Muscle layer of colon (tissue), 2 donors: ENCODE measurements around the gene SLC10A7.

Experiments
- H3K27ac ChIP-seq: one replicate; pipeline ENCODE4 v1.7.0; 2013; ENCODE audit warnings: low read depth, mild to moderate bottlenecking, low read length, moderate library complexity
- H3K27me3 ChIP-seq, 2 donors: one replicate each; pipeline ENCODE4 v1.7.0; 2013; ENCODE audit warnings: low read length in 2 of 2, mild to moderate bottlenecking in 2 of 2; ENCODE audit not compliant: insufficient read depth in 2 of 2, control insufficient read depth in 1 of 2
- H3K36me3 ChIP-seq: one replicate; pipeline ENCODE4 v1.7.0; 2013; ENCODE audit warnings: mild to moderate bottlenecking, low read length; ENCODE audit not compliant: insufficient read depth
- H3K4me1 ChIP-seq: one replicate; pipeline ENCODE4 v1.7.0; 2013; ENCODE audit warnings: mild to moderate bottlenecking, low read length; ENCODE audit not compliant: insufficient read depth
- H3K4me3 ChIP-seq, 2 donors: one replicate each; pipeline ENCODE4 v1.7.0; 2013; ENCODE audit warnings: low read length in 2 of 2, low read depth in 1 of 2, mild to moderate bottlenecking in 1 of 2, moderate library complexity in 1 of 2
- H3K9ac ChIP-seq: one replicate; pipeline ENCODE4 v1.7.0; 2013; ENCODE audit warnings: low read length
- H3K9me3 ChIP-seq: one replicate; pipeline ENCODE4 v1.7.0; 2013; ENCODE audit warnings: mild to moderate bottlenecking, low read length
- donor health status: abdominal sarcoma.
- donor health status: Adenocarcinoma of cecum.

SLC10A7 gene

GRCh38 chr4:146520896-146521540 is 722 bp downstream of the SLC10A7 start:
- Histone ChIP-seq H3K27me3 (no peaks in the 10 kb centered on the region), H3K27ac (peak overlapping the region; percentile 79), H3K4me3 (peak overlapping the region; percentile 63 to 78), H3K4me1 (peaks cover 6% of the 10 kb centered on the region), H3K9ac (peak overlapping the region; percentile 62), H3K9me3 (no peaks in the 10 kb centered on the region), H3K36me3 (no peaks in the 10 kb centered on the region)

GRCh38 chr4:146514651-146515357 is 6.9 kb downstream of the SLC10A7 start:
- Histone ChIP-seq H3K27me3 (no peaks in the 10 kb centered on the region), H3K4me1 (peaks cover 4% of the 10 kb centered on the region), H3K4me3 (no peak overlapping the region), H3K36me3 (peaks cover 9% of the 10 kb centered on the region), H3K9me3 (no peaks in the 10 kb centered on the region), H3K27ac (no peak overlapping the region), H3K9ac (no peak overlapping the region)

DNA sequence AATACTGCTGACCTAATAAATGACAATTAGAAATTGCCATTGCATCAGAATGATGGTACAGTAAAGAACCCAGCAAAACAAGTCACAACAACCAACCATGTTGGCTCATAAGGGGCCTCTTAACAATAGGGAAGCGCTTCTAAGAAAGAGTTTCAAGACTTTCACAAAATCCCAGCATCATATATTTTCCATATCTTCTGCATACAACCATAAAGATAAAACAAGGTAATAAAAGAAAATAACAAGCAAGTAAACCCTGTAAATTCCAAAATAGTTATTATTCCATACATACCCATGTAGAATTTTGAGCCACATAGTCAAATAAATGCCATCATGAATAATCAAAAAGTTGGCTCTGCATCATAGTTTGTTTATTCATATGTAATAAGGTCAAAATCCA is 8.2 kb downstream of the SLC10A7 start:
- no peak overlapping the region for H3K4me3 ChIP-seq
- H3K9ac ChIP-seq = no peak overlapping the region
- no peaks in the 10 kb centered on the region for H3K27me3 ChIP-seq
- no peaks in the 10 kb centered on the region for H3K9me3 ChIP-seq
- no peak overlapping the region for H3K27ac ChIP-seq
- H3K4me1 ChIP-seq = no peaks in the 10 kb centered on the region
- peaks cover 9% of the 10 kb centered on the region for H3K36me3 ChIP-seq

DNA sequence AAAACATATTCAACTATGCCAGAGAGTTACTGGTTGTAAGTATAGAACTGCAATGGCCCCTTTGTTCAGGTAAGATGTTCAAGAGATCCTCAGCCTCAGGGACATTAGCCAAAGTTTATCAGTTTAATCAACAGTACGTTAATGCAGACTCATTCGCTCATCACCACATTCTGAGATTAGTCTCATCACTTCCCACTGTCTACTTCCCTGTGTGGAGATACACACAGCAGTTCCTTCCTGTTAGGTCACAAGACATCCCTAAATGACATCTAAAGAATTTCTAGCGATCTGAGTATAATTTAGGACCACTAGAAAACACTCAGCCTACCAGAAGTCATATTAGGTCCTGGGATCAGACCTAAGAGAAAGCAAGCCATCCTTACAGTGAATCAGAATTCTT is 10.4 kb downstream of the SLC10A7 start:
- no peaks in the 10 kb centered on the region for H3K4me1 ChIP-seq
- no peak overlapping the region for H3K27ac ChIP-seq
- H3K9me3 ChIP-seq = no peaks in the 10 kb centered on the region
- H3K4me3 ChIP-seq = no peak overlapping the region
- H3K27me3 ChIP-seq = no peaks in the 10 kb centered on the region
- H3K36me3 ChIP-seq = peaks cover 9% of the 10 kb centered on the region
- no peak overlapping the region for H3K9ac ChIP-seq

DNA sequence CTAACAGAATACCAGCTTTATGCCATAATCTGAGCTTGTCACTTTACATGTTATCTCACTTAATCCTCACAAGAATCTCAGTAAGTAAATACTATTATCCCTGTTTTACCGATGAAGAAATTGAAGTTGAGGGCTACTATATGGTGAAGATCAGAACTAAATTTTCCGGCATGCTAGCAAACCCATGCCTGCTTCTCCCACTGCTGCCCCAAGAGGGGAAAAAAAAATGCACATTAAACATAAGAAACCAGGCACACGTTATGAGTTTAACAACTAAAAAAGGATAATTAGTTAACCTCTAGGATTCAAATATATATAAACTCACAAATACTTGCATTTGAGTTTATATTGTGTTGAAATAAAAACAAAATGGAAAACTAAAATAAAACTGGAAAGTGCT is 10.8 kb downstream of the SLC10A7 start:
- no peak overlapping the region for H3K9ac ChIP-seq
- H3K9me3 ChIP-seq = no peaks in the 10 kb centered on the region
- H3K36me3 ChIP-seq = peaks cover 9% of the 10 kb centered on the region
- H3K27ac ChIP-seq = no peak overlapping the region
- H3K4me3 ChIP-seq = no peak overlapping the region
- H3K4me1 ChIP-seq = no peaks in the 10 kb centered on the region
- no peaks in the 10 kb centered on the region for H3K27me3 ChIP-seq

GRCh38 chr4:146508229-146508939 is 13.4 kb downstream of the SLC10A7 start:
- Histone ChIP-seq H3K36me3 (no peaks in the 10 kb centered on the region), H3K4me1 (no peaks in the 10 kb centered on the region)

DNA sequence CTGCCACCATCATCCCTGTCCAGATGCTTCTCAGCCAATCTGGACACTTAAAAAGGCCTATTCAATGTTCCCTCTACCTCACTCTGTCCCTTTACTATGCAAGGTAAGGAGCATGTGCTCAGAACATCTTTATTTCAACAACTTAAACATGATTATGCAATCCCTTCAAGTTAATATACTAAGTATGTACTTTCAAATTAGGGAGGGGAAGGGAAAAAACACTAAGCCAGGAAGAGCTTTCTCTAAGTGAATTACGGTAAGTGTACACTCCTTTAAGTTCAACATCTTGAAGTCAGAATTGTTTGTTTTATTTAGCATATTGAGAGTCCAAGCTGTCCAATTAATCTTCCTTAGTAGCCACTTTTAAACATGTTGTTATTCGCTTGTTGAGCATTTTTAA is 14.1 kb downstream of the SLC10A7 start:
- Histone ChIP-seq H3K4me1 (no peaks in the 10 kb centered on the region), H3K36me3 (peaks cover 5% of the 10 kb centered on the region), H3K9me3 (no peaks in the 10 kb centered on the region), H3K4me3 (no peak overlapping the region), H3K27me3 (no peaks in the 10 kb centered on the region), H3K9ac (no peak overlapping the region), H3K27ac (no peak overlapping the region)

More at GRCh38 chr4:146508229-146508939, 13.4 kb downstream of the SLC10A7 start:
- Histone ChIP-seq H3K27me3 (no peaks in the 10 kb centered on the region), H3K9ac (no peak overlapping the region), H3K9me3 (no peaks in the 10 kb centered on the region), H3K4me3 (no peak overlapping the region), H3K27ac (no peak overlapping the region)

DNA sequence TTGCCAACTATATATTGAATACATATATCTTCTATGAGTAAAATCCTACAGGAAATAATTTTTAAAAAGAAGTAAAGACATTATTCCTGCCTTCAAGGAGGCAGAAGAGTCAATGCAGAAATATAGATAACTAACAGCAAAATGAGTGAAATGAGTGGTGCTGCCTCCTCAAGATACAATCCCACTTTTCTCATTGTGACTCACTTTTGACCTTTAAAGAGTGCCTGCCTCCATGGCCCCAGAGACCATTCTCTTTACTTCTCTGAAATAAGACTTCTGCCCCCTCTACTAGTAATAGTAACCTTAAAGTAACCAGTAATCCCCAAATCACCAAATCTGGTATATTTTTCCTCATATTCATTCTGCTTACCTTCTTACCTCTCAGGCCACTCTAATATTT is 15.5 kb downstream of the SLC10A7 start:
- Histone ChIP-seq H3K9me3 (no peaks in the 10 kb centered on the region), H3K27ac (no peak overlapping the region), H3K4me1 (no peaks in the 10 kb centered on the region), H3K27me3 (no peaks in the 10 kb centered on the region), H3K9ac (no peak overlapping the region), H3K36me3 (peaks cover 9% of the 10 kb centered on the region), H3K4me3 (no peak overlapping the region)

DNA sequence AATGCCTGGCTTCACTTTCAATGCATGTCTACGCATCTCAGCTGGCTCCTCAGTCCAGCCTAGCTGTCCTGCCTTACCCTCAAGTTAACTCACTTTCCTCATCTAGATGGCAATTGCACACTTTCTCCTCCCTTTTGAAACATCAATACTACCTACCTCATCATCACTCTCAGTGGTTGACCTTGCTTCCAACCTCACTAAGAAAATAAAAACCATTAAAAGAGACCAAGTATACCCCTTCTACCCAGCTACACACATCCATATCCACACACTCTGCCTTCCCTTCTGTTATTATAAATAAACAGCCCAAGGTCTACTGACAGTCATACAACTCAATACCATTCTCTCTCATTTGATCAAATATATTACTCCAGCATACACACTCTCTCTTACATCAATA is 21.5 kb downstream of the SLC10A7 start:
- Histone ChIP-seq H3K27me3 (no peaks in the 10 kb centered on the region), H3K4me3 (no peak overlapping the region), H3K9me3 (no peaks in the 10 kb centered on the region), H3K27ac (no peak overlapping the region), H3K36me3 (peaks cover 15% of the 10 kb centered on the region), H3K9ac (no peak overlapping the region), H3K4me1 (no peaks in the 10 kb centered on the region)

GRCh38 chr4:146498291-146498690 is 23.4 kb downstream of the SLC10A7 start:
- Histone ChIP-seq H3K9me3 (no peaks in the 10 kb centered on the region), H3K27me3 (no peaks in the 10 kb centered on the region), H3K27ac (no peak overlapping the region), H3K9ac (no peak overlapping the region), H3K4me1 (no peaks in the 10 kb centered on the region), H3K4me3 (no peak overlapping the region), H3K36me3 (peaks cover 15% of the 10 kb centered on the region)

DNA sequence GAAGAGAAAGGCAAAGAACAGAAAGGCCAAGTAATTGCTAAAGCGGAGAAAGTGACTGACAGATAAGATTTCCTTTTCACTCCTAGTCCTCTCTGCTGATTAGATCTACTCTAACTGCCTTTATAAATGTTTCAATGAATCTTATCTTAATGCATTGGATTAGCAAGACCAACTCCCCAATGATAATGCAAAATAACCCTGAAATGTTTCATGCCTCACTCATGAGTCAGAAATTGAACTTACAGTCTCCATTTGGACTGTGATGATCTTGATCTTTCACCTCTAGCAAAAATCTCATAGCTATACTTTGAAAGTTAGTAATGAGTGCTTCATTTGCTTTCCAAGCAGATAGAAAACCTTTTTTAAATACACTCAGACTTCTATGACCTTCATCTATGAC is 26.5 kb downstream of the SLC10A7 start:
- H3K27me3 ChIP-seq = no peaks in the 10 kb centered on the region
- no peak overlapping the region for H3K27ac ChIP-seq
- H3K9ac ChIP-seq = no peak overlapping the region
- no peaks in the 10 kb centered on the region for H3K36me3 ChIP-seq
- no peak overlapping the region for H3K4me3 ChIP-seq
- H3K9me3 ChIP-seq = no peaks in the 10 kb centered on the region
- no peaks in the 10 kb centered on the region for H3K4me1 ChIP-seq
